DND-41 (cell line): ENCODE results near the gene SSTR3.

Source experiments
- CTCF ChIP-seq: IDR thresholded peaks from 2 replicates; pipeline ENCODE4 v1.5.1; 2012; ENCODE audit warnings: borderline replicate concordance, low read length, moderate library complexity, mild to moderate bottlenecking; ENCODE audit not compliant: poor library complexity, severe bottlenecking; ENCODE audit errors: extremely low read depth
- EZH2 ChIP-seq: IDR thresholded peaks from 3 replicates; pipeline ENCODE4 v1.6.1; 2012; ENCODE audit warnings: borderline replicate concordance, low read depth, mild to moderate bottlenecking, moderate library complexity, low read length, inconsistent platforms; ENCODE audit not compliant: severe bottlenecking

- TF ChIP-seq CTCF (no peak), EZH2 (no peak)
Observed at GRCh38 chr22:37212174-37212906, at the start of gene SSTR3.
